ENCODE data around the gene MIS18A.

- TF ChIP-seq TARDBP (IDR thresholded peaks at IDR 0.05) (no peak), BHLHE40 (IDR thresholded peaks at IDR 0.05; ENCODE audit: borderline replicate concordance) (no peak), FOXM1 (IDR thresholded peaks at IDR 0.05; ENCODE audit: borderline replicate concordance) (no peak), PKNOX1 (IDR thresholded peaks at IDR 0.05) (no peak), ELF4 (IDR thresholded peaks at IDR 0.05) (no peak), SP1 (IDR thresholded peaks at IDR 0.05) (no peak), FOXA1 (IDR thresholded peaks at IDR 0.05) (no peak), FOXK2 (IDR thresholded peaks at IDR 0.05) (no peak), ZNF384 (IDR thresholded peaks at IDR 0.05) (no peak), SUZ12 (IDR thresholded peaks at IDR 0.05) (no peak), ARNT (IDR thresholded peaks at IDR 0.05) (no peak)
Measured at GRCh38 chr21:32322103-32322502, 43.3 kb upstream of the MIS18A start.

All from HEK293T (cell line).